Fibroblast of lung (primary cell): ENCODE data around the gene PJVK. TPM values are rescaled to one million over a fixed set of nuclear protein-coding genes. Genes with fewer than 3 reads are reported as not detected.
A peak's percentile ranks its signal among the peaks of the same experiment; 100 is the strongest.

Experiments
- DNase-seq, 2 donors: peaks; one replicate each; pipeline versions ENCODE4 v3.0.0 to v3.0.0-alpha.2; 2010; ENCODE audit warnings: low read depth in 2 of 2
- H2AFZ ChIP-seq: 2 replicates; pipeline ENCODE4 v1.5.1; 2012; ENCODE audit warnings: low read length, control low read depth, inconsistent platforms
- H3K27ac ChIP-seq: 2 replicates; pipeline ENCODE4 v1.5.1; 2011; ENCODE audit warnings: low read length, control low read depth; ENCODE audit not compliant: insufficient read depth
- H3K27me3 ChIP-seq: 2 replicates; pipeline ENCODE4 v1.5.1; 2011; ENCODE audit warnings: mild to moderate bottlenecking, low read length; ENCODE audit not compliant: control insufficient read depth, insufficient read depth
- H3K36me3 ChIP-seq: 2 replicates; pipeline ENCODE4 v1.5.1; 2011; ENCODE audit warnings: low read length; ENCODE audit not compliant: control insufficient read depth, insufficient read depth
- H3K4me1 ChIP-seq: 2 replicates; pipeline ENCODE4 v1.5.1; 2011; ENCODE audit warnings: low read length; ENCODE audit not compliant: control insufficient read depth, insufficient read depth; ENCODE audit errors: extremely low read depth
- H3K4me2 ChIP-seq: 2 replicates; pipeline ENCODE4 v1.5.1; 2011; ENCODE audit warnings: low read length, control low read depth; ENCODE audit not compliant: insufficient read depth; ENCODE audit errors: extremely low read depth
- H3K4me3 ChIP-seq, 4 experiments: fragments of 200-600 bp in 1 of 4; sonication (generic) in 1 of 4; replicated peaks in 1 of 4; 2 replicates each; pipeline ENCODE4 v1.5.1; 2011 to 2016; ENCODE audit warnings: low read length in 4 of 4, low read depth in 3 of 4, mild to moderate bottlenecking in 3 of 4, control low read depth in 2 of 4, inconsistent platforms in 1 of 4, mixed read lengths in 1 of 4; ENCODE audit not compliant: insufficient read depth in 1 of 4; ENCODE audit errors: control extremely low read depth in 1 of 4
- H3K79me2 ChIP-seq: 2 replicates; pipeline ENCODE4 v1.5.1; 2012; ENCODE audit warnings: mild to moderate bottlenecking, low read length, inconsistent platforms; ENCODE audit not compliant: control insufficient read depth, insufficient read depth
- H3K9ac ChIP-seq: 2 replicates; pipeline ENCODE4 v1.5.1; 2011; ENCODE audit warnings: mild to moderate bottlenecking, low read length, control low read depth; ENCODE audit not compliant: insufficient read depth
- H3K9me3 ChIP-seq: 2 replicates; pipeline ENCODE4 v1.5.1; 2012; ENCODE audit warnings: low read depth, low read length; ENCODE audit not compliant: control insufficient read depth, insufficient read depth
- H4K20me1 ChIP-seq: 2 replicates; pipeline ENCODE4 v1.5.1; 2011; ENCODE audit warnings: low read length; ENCODE audit not compliant: control insufficient read depth, insufficient read depth; ENCODE audit errors: extremely low read depth
- EZH2 ChIP-seq: IDR thresholded peaks from 2 replicates; pipeline ENCODE4 v1.5.1; 2012; ENCODE audit warnings: low read length, control low read depth, mild to moderate bottlenecking; ENCODE audit errors: missing control alignments
- polyA plus RNA-seq, 2 donors: library from polyadenylated mRNA; depleted of rRNA in 1 of 2; stranded (reverse) in 1 of 2; unstranded in 1 of 2; fragments of >200 nt; gene quantifications; 2 replicates each; pipeline ENCODE4 v1.2.1, GENCODE V29; 2011 to 2012; ENCODE audit warnings: missing spikeins in 1 of 2
- total RNA-seq: library from RNA; depleted of rRNA; stranded (reverse); fragments of >200 nt; gene quantifications from 2 replicates; pipeline ENCODE4 v1.2.1, GENCODE V29; 2014
- TF ChIP-seq, protein P1 (sequence below), 2 donors: IDR thresholded peaks in 1 of 2; conservative IDR thresholded peaks in 1 of 2; 1 replicate in 1 of 2; 2 replicates in 1 of 2; pipeline ENCODE4 v1.5.1; 2011 to 2012; ENCODE audit warnings: low read length in 2 of 2, control low read depth in 1 of 2, inconsistent platforms in 1 of 2, low read depth in 1 of 2, mild to moderate bottlenecking in 1 of 2

Gene PJVK
- total and polyA plus RNA-seq, 2 donors (not counting 1 experiment from before 2014, with no cell fraction given), result 1.4 to 4.3 TPM

DNA sequence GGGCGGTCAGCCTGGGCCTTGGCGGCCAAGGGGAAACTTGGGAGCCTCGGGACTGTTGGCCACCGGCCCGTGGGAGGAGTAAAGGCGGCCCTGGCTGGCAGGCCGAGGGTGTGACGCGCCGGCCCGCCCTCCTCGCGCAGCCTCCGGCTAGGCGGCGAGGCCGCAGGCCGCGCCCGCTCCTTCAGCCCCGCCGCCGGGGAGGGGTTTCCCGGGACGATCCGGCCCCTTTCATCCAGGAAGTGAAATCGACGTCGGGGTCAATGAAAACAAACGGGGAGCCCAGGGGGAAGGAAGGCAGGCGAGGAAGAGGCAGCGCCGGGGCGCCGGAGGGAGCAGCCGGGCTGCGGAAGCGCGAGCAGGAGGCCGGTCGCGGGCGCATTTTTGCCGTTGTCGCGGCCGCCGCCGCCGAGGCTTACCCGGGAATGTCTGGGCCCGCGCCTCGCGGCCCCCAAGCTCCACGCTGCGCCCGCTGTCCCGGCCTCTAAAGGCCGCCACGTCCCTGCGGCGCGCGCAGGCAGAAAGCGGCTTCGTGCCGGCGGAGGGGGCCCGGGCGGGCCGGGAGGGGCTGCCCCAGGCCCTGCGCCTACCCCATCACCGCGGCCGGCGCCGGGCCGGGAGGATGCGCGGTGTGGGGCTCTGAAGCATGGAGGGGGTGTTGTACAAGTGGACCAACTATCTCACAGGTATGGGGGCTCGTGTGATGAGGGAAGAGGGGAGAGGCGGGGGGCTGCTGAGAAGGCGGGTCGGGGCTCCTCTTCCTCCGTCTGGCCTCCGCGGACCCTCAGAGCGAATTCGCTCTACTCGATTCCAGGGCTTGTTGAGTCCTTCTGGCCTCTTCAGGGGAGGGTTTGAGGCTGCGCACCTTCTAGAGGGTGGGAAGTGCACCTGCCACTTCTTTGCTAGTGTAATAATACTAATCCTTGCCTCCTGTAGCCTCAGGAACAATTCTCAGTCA is 29.3 kb downstream of the PJVK start, which contains the start of gene PLEKHA3:
PLEKHA3 (plus strand) TSS at position 231 of the 955 bp plus-strand sequence; CDS start at position 644, 413 bp downstream.
- H3K4me3 ChIP-seq, result peak within 1 kb of the TSS; percentile 76 to 99 (median 88)

DNA sequence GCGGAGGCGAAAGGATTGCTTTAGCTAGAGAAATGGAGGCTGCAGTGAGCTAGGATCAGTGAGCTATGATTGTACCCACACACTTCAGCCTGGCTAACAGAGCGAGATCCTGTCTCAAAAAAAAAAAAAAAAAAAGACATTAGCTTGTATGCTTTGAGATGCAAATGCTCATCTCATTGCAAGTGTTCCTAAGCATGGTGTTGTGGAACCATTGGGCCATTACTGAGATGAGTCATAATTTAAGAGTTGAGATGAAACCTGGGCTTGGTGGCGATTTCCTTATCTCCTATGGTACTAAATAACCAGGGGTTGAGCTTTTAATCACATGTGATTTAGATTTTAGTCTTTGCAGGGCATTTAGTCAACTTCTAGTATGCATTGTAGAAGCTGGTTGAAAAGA is 31.3 kb downstream of the PJVK start:
- Histone ChIP-seq H3K79me2 (peaks cover 37% of the 10 kb centered on the region), H3K9me3 (no peaks in the 10 kb centered on the region), H3K4me1 (peaks cover 2% of the 10 kb centered on the region), H2AFZ (no peak overlapping the region), H3K4me3 (peak overlapping the region in 2 of 4 experiments; percentile 77 to 89), H3K9ac (no peak overlapping the region), H3K36me3 (no peaks in the 10 kb centered on the region), H3K4me2 (peak overlapping the region; percentile 21), H3K27ac (no peak overlapping the region), H4K20me1 (no peaks in the 10 kb centered on the region), H3K27me3 (no peaks in the 10 kb centered on the region)
- DNase-seq, result no peak
- no peak for TF ChIP-seq EZH2
- TF ChIP-seq, protein P1, sequence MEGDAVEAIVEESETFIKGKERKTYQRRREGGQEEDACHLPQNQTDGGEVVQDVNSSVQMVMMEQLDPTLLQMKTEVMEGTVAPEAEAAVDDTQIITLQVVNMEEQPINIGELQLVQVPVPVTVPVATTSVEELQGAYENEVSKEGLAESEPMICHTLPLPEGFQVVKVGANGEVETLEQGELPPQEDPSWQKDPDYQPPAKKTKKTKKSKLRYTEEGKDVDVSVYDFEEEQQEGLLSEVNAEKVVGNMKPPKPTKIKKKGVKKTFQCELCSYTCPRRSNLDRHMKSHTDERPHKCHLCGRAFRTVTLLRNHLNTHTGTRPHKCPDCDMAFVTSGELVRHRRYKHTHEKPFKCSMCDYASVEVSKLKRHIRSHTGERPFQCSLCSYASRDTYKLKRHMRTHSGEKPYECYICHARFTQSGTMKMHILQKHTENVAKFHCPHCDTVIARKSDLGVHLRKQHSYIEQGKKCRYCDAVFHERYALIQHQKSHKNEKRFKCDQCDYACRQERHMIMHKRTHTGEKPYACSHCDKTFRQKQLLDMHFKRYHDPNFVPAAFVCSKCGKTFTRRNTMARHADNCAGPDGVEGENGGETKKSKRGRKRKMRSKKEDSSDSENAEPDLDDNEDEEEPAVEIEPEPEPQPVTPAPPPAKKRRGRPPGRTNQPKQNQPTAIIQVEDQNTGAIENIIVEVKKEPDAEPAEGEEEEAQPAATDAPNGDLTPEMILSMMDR (conservative IDR thresholded peaks at IDR 0.05 in 1 of 2, IDR thresholded peaks at IDR 0.05 in 1 of 2; ENCODE audit: low read depth in 1 of 2, low read length in 2 of 2), result no peak

More for the DNA sequence above, 29.3 kb downstream of the PJVK start, which contains the start of gene PLEKHA3:
- Histone ChIP-seq H3K27ac (peak within 1 kb of the TSS; percentile 94), H2AFZ (peak within 1 kb of the TSS; percentile 18), H3K9ac (peak within 1 kb of the TSS; percentile 77), H3K36me3 (no peaks in the 10 kb centered on the region), H3K27me3 (no peaks in the 10 kb centered on the region), H3K4me2 (peak within 1 kb of the TSS; percentile 98), H3K79me2 (peaks cover 37% of the 10 kb centered on the region), H3K9me3 (no peaks in the 10 kb centered on the region), H3K4me1 (peaks cover 2% of the 10 kb centered on the region), H4K20me1 (no peaks in the 10 kb centered on the region)
- no peak for TF ChIP-seq EZH2
- TF ChIP-seq, protein P1 (conservative IDR thresholded peaks at IDR 0.05 in 1 of 2, IDR thresholded peaks at IDR 0.05 in 1 of 2; ENCODE audit: low read depth in 1 of 2, low read length in 2 of 2), result no peak
- DNase-seq, result peak; percentile 95 to 96

GRCh38 chr2:178484245-178485041 is 33.3 kb downstream of the PJVK start:
- Histone ChIP-seq H4K20me1 (no peaks in the 10 kb centered on the region), H3K4me3 (no peak overlapping the region), H3K4me1 (no peaks in the 10 kb centered on the region), H3K36me3 (no peaks in the 10 kb centered on the region), H3K9ac (no peak overlapping the region), H3K4me2 (no peak overlapping the region), H3K9me3 (no peaks in the 10 kb centered on the region), H3K79me2 (peaks cover 32% of the 10 kb centered on the region), H3K27me3 (no peaks in the 10 kb centered on the region), H3K27ac (no peak overlapping the region), H2AFZ (no peak overlapping the region)
- DNase-seq, result peak; percentile 43 to 49
- no peak for TF ChIP-seq EZH2
- TF ChIP-seq, protein P1 (conservative IDR thresholded peaks at IDR 0.05 in 1 of 2, IDR thresholded peaks at IDR 0.05 in 1 of 2; ENCODE audit: low read depth in 1 of 2, low read length in 2 of 2), result no peak
